Activated CD8-positive, alpha-beta memory T cell treated with anti-CD3 and anti-CD28 coated beads, Interleukin-2, amount 50 U/mL, for 48 hours (primary cell): ENCODE data around the gene CFHR2.
"Not testable (repeated sequence)": the region's sequence is repeated elsewhere in the genome, so short reads cannot be mapped to it uniquely, and the experiment has no call there.

Experiments
- DNase-seq: peaks from one replicate; pipeline ENCODE4 v3.0.0-alpha.2; 2020

CFHR2 gene

DNA sequence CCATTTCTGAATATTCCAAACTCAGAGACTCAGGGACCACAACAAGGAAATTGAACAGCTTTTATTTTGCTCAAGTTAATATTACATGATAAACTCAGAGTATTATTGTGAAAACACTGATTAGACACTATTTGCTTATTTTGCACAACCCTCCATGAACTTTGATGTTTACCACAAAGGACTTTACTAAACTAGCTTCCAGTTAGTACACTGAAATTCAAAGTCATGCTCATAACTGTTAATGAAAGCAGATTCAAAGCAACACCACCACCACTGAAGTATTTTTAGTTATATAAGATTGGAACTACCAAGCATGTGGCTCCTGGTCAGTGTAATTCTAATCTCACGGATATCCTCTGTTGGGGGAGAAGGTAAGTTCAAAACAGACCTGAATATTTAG is at the start of gene CFHR2:
Gene CFHR2, plus strand, starts transcription at position 171 of the 400 bp plus-strand sequence. Its CDS starts 143 bp downstream, at position 314.
- DNase-seq = not testable (repeated sequence)

DNA sequence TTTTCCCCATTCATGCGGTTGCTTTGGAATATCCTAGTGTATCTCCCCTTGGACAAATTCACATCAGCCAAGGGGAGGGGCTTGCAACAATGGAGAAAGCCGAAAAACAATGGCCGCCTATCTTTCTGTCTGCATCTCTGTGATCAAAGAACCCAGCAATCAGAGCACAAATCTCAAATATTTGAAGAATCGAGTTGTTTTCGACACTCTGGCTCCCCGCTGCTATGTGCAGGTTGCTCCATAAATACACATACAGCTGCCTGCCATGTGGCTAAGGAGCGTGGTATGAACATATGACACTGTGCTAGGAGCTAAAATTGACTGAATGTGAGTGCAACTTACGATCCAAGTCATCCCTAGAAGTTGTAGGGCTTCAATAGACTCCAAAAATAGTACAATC is 47.2 kb upstream of the CFHR2 start:
- no peak for DNase-seq

GRCh38 chr1:196897158-196897828 is 46.2 kb upstream of the CFHR2 start:
- DNase-seq = no peak

- no peak for DNase-seq
Observed at GRCh38 chr1:196902344-196902743, 41.2 kb upstream of the CFHR2 start.

- no peak for DNase-seq
Observed at GRCh38 chr1:196910215-196910614, 33.3 kb upstream of the CFHR2 start.

DNA sequence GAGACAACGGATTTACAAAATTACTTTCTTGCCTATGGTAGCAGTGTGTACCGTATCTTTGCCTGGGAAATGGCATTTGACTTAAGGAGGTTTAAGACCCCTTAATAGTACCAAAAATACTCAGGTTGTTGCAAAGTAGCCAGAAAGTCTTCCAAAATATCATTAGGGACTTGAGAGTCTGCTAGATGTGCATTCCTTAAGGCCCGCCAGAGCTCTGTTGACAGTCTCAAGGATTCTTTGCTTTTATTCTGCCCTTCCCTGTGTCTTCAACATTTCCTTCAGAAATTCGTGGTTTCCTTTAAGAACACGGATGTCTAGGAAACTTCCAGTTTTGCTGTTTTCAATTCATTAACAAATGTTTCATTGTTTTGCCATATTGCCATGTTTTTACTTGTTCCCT is 31.3 kb upstream of the CFHR2 start:
- DNase-seq = not testable (repeated sequence)

GRCh38 chr1:196926839-196927238 is 16.7 kb upstream of the CFHR2 start:
- not testable (repeated sequence) for DNase-seq

DNA sequence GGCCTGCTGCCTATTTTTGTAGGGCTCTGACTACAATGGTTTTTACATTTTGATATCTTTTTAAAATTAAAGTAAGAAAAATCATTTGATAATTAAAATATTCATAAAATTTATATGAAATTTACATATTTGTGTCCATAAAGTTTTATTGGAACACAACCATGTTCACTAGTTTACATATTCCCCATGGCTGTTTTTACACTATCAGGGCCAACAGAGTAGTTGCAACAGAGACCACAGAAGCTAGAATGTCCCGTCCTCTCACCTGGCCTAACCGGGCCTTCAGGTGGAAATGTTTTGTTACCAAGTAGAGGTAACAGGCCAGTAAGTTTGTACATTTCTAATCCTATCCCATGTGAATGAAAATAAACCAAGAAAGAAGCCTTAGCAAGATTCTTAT is 10.7 kb upstream of the CFHR2 start:
- DNase-seq = not testable (repeated sequence)

DNA sequence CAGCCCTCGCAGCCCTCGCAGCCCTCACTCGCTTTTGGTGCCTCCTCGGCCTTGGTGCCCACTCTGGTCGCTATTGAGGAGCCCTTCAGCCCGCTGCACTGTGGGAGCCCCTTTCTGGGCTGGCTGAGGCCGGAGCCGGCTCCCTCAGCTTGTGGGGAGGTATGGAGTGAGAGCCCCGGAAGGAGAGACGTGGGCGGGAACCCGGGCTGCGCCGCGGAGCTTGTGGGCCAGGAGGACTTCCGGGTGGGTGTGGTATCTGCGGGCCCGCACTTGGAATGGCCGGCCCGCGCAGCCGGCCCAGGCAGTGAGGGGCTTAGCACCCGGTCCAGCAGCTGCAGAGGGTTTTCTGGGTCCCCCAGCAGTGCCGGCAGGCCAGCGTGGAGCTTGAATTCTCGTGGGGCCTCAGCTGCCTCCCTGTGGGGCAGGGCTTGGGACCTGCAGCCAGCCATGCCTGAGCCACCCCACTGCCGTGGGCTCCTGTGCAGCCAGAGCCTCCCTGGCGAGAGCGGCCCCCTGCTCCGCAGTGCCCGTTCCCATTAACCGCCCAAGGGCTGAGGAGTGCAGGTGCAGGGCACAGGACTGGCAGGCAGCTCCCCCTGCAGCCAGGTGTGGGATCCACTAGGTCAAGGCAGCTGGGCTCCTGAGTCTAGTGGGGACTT is 9.9 kb upstream of the CFHR2 start:
- DNase-seq = no peak

- not testable (repeated sequence) for DNase-seq
Observed at GRCh38 chr1:196941474-196941873, 2.1 kb upstream of the CFHR2 start.

- DNase-seq = no peak
Observed at GRCh38 chr1:196951711-196952394, 8.3 kb downstream of the CFHR2 start.

- no peak for DNase-seq
Observed at GRCh38 chr1:196954778-196955177, 11.2 kb downstream of the CFHR2 start.

- no peak for DNase-seq
Observed at GRCh38 chr1:196955926-196956325, 12.4 kb downstream of the CFHR2 start.

GRCh38 chr1:196960854-196961253 is 17.3 kb downstream of the CFHR2 start:
- DNase-seq = no peak

DNA sequence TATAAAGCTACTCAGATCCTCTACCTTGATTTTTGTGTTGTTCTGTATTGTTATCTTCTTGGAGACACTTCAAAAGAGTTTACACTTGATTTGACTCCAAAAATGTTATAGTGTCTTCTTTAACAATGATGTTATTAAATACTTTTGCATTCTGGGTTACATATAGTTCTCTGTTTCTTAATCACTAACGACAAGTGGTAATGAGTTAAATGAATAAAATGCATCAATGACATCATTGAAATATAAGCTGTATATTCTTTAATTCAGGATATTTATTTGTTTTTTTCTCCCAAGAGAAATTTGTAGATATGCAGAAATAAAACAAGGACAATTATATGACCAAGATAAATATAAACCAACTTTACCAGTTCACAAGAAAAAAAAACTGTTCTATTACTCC is 26.6 kb downstream of the CFHR2 start:
- DNase-seq = no peak

GRCh38 chr1:196976278-196976677 is 32.7 kb downstream of the CFHR2 start:
- no peak for DNase-seq

- DNase-seq = no peak
Observed at GRCh38 chr1:196977278-196977677, 33.7 kb downstream of the CFHR2 start, which contains the start of gene CFHR5. TSS of gene CFHR5 (plus strand) at chr1:196977556. CDS start at chr1:196977665, 109 bp downstream.

DNA sequence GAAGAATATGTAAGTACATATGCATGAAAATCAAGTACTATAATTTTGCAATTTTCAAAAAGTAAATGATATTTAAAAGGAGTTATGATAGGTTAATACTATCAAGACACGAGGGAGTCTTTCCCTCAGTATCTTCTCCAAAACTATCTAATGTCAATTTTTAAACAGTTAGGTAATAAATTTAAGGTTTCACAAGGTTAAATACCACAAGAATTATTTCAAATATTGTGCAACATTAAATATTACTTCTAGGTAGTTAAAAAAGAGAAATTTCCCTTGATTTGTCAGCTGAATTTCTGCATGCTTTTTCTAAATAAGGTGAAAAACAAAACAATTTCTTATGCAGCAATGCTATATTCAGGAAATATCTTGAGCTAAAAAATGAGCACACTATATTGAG is 37.3 kb downstream of the CFHR2 start:
- DNase-seq = no peak

- not testable (repeated sequence) for DNase-seq
Observed at GRCh38 chr1:196982247-196982646, 38.7 kb downstream of the CFHR2 start.

DNA sequence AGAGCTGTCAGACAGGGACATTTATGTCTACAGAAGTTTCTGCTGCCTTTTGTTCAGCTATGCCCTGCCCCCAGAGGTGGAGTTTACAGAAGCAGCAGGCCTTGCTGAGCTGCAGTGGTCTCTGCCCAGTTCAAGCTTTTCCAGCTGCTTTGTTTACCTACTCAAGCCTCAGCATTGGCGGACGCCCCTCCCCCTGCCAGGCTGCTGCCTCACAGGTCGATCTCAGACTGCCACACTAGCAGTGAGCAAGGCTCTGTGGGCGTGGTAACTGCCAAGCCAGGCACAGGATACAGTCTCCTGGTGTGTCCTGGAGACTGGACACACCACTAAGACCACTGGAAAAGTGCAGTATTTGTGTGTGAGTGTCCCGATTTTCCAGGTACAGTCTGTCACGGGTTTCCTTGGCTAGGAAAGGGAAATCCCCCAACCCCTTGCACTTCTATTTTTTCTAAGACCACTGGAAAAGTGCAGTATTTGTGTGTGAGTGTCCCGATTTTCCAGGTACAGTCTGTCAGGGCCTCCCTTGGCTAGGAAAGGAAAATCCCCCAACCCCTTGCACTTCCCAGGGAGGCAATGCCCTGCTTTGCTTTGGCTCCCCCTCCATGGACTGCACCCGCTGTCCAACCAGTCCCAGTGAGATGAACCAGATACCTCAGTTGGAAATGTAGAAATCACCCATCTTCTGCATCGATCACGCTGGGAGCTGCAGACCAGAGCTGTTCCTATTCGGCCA is 48.5 kb downstream of the CFHR2 start:
- DNase-seq = not testable (repeated sequence)

DNA sequence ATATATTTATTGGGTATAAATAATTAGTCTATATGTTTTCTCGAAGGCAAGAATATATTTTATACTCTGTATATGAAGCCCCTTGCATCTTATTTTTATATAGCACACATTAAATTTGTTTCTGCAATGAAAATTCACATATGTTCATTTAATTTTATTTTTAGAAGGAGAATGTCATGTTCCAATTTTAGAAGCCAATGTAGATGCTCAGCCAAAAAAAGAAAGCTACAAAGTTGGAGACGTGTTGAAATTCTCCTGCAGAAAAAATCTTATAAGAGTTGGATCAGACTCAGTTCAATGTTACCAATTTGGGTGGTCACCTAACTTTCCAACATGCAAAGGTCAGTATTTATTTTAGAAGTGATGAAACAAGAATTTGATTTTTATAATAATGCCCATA is 50.4 kb downstream of the CFHR2 start:
- DNase-seq = no peak

GRCh38 chr1:196997423-196997822 is 53.9 kb downstream of the CFHR2 start:
- no peak for DNase-seq

- DNase-seq = no peak
Observed at GRCh38 chr1:197001828-197002227, 58.3 kb downstream of the CFHR2 start.
